ENCODE measurements around the gene MICAL2. TPM values are rescaled to one million over a fixed set of nuclear protein-coding genes. Genes with fewer than 3 reads are reported as not detected.

MICAL2 gene
- total RNA-seq (0.32 and 0.41 TPM in 2 replicates), polyA plus RNA-seq (0.19 and 0.40 TPM in 2 replicates), polyA minus RNA-seq (3.3 and 5.3 TPM in 2 replicates)
- 1.2 TPM for total RNA-seq (2013)

DNA sequence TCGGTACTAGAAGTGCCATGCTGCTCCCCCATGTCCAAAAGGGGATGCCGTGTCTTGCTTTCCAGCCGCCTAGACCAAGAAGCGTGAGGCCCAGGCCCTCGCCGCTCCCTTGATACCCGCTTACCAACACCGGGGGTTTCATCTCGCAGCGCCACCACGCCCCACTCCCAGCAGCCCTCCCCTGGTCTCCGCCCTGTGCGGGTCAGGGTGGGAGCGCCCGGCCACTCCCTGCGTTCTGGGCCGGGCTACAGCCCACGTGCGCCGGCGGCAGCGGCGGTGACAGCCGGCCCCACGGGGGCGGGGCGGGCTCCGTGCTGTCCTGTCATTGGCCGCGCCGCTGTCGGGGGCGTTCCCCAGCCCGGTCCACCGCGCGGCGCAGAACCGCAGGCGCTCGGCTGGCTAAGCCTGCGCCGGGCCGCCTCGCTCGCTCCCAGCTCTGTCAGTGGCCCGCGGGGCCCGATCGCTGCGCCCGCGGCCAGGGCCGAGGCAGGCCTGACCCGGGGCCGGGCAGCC lies at the start of gene MICAL2:
MICAL2 (plus strand) TSS at position 390 of the 513 bp plus-strand sequence. CDS start 51,566 bp downstream, outside the sequence.
- Histone ChIP-seq H4K20me1 (ENCODE audit: control insufficient read depth, insufficient read depth, low read length, poor library complexity, severe bottlenecking) (no peaks in the 10 kb centered on the region), H3K4me1 (ENCODE audit: control insufficient read depth in 2 of 2, insufficient read depth in 2 of 2, low read length in 2 of 2) (peaks cover 11 to 12% of the 10 kb centered on the region in 2 donors), H3K36me3 (replicated peaks in 1 of 2; ENCODE audit: control extremely low read depth in 1 of 2, control insufficient read depth in 1 of 2, extremely low read depth in 1 of 2, insufficient read depth in 2 of 2, low read length in 1 of 2) (no peaks in the 10 kb centered on the region), H3K4me3 (ENCODE audit: control extremely low read depth in 1 of 5, extremely low read depth in 1 of 5, insufficient read depth in 1 of 5, low read depth in 2 of 5, low read length in 4 of 5) (peak within 1 kb of the TSS; percentile 11 to 51 (median 47)), H3K4me2 (replicated peaks; ENCODE audit: low read depth, low read length, poor library complexity, severe bottlenecking) (peak within 1 kb of the TSS; percentile 89), H2AFZ (ENCODE audit: insufficient read depth, low read depth, low read length, poor library complexity, severe bottlenecking) (peak within 1 kb of the TSS; percentile 65), H3K79me2 (ENCODE audit: control insufficient read depth, insufficient read depth, low read length) (no peaks in the 10 kb centered on the region), H3K27ac (ENCODE audit: low read length in 2 of 2) (no peak within 1 kb of the TSS), H3K27me3 (replicated peaks in 1 of 4; ENCODE audit: control extremely low read depth in 1 of 4, control insufficient read depth in 3 of 4, insufficient read depth in 4 of 4, low read length in 3 of 4) (peaks cover 0 to 27% (median 2%) of the 10 kb centered on the region in 4 experiments), H3K9me3 (ENCODE audit: control extremely low read depth in 1 of 3, control insufficient read depth in 2 of 3, insufficient read depth in 1 of 3, low read length in 2 of 3) (peaks cover 0 to 8% (median 0%) of the 10 kb centered on the region in 3 donors), H3K9ac (ENCODE audit: low read length) (peak within 1 kb of the TSS; percentile 54)
- under 1% methylated on average over 56 of the region's 56 CpGs for WGBS (ENCODE audit: insufficient coverage)
- H3K27ac Mint-ChIP-seq = no peak within 1 kb of the TSS
- ATAC-seq (ENCODE audit: low read depth) = peak; percentile 98
- ChIA-PET POLR2A (no interaction called here), CTCF (no interaction called here)
- H3K27me3 Mint-ChIP-seq = peaks cover 47% of the 10 kb centered on the region
- TF ChIP-seq, protein P1, sequence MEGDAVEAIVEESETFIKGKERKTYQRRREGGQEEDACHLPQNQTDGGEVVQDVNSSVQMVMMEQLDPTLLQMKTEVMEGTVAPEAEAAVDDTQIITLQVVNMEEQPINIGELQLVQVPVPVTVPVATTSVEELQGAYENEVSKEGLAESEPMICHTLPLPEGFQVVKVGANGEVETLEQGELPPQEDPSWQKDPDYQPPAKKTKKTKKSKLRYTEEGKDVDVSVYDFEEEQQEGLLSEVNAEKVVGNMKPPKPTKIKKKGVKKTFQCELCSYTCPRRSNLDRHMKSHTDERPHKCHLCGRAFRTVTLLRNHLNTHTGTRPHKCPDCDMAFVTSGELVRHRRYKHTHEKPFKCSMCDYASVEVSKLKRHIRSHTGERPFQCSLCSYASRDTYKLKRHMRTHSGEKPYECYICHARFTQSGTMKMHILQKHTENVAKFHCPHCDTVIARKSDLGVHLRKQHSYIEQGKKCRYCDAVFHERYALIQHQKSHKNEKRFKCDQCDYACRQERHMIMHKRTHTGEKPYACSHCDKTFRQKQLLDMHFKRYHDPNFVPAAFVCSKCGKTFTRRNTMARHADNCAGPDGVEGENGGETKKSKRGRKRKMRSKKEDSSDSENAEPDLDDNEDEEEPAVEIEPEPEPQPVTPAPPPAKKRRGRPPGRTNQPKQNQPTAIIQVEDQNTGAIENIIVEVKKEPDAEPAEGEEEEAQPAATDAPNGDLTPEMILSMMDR (IDR thresholded peaks at IDR 0.05) = no peak
- no peak for TF ChIP-seq EZH2 (IDR thresholded peaks at IDR 0.05; ENCODE audit: borderline replicate concordance, insufficient read depth, low read depth, low read length, poor library complexity, severe bottlenecking)
- DNase-seq = peak; percentile 75
- intact Hi-C loops (cut with micrococcal nuclease) = no loop called here
- H3K4me3 Mint-ChIP-seq = peak within 1 kb of the TSS; percentile 86
- peaks cover 9% of the 10 kb centered on the region for H3K4me1 Mint-ChIP-seq
- no peaks in the 10 kb centered on the region for H3K9me3 Mint-ChIP-seq (ENCODE audit: insufficient read depth)

DNA sequence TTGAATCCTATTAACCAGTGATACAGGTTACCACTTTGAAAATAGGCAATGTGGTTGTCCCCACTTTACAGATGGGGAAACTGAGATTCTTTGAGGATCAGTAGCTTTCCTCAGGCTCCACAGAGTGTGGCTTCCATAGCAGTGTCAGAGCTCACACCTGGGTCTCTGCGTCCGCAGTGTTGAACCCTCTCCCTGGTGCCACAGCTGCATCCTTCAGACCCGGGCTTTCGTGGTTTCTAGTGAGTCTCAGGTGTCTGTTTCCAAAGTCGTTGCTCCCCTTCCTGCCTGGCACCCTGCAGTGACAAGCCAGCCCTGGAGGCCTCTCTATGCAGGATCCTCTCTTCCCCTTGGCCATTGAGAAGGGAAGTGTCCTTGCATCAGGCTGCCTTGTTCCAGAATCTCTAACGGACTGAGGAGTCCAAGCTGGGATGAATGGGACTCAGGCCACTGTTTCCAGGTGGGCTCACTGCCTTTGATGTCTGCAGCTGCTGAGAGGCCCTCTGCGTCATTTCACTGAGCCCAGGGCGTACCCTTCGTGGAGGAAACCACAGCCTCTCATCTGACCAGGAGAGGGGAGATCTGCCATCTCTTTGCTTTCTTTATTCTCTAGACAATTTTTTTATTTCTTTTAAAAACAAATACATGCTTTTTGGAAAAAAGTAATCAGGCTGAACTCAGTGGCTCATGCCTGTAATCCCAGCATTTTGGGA lies 48.4 kb upstream of the MICAL2 start:
- intact Hi-C loops (cut with micrococcal nuclease) = no loop called here
- H3K27ac Mint-ChIP-seq = no peak overlapping the region
- Histone ChIP-seq H3K79me2 (ENCODE audit: control insufficient read depth, insufficient read depth, low read length) (no peaks in the 10 kb centered on the region), H3K4me3 (ENCODE audit: control extremely low read depth in 1 of 5, extremely low read depth in 1 of 5, insufficient read depth in 1 of 5, low read depth in 2 of 5, low read length in 4 of 5) (no peak overlapping the region), H3K4me2 (replicated peaks; ENCODE audit: low read depth, low read length, poor library complexity, severe bottlenecking) (no peak overlapping the region), H3K9me3 (ENCODE audit: control extremely low read depth in 1 of 3, control insufficient read depth in 2 of 3, insufficient read depth in 1 of 3, low read length in 2 of 3) (peaks cover 0 to 10% (median 0%) of the 10 kb centered on the region in 3 donors), H3K9ac (ENCODE audit: low read length) (no peak overlapping the region), H2AFZ (ENCODE audit: insufficient read depth, low read depth, low read length, poor library complexity, severe bottlenecking) (no peak overlapping the region), H4K20me1 (ENCODE audit: control insufficient read depth, insufficient read depth, low read length, poor library complexity, severe bottlenecking) (no peaks in the 10 kb centered on the region), H3K27me3 (replicated peaks in 1 of 4; ENCODE audit: control extremely low read depth in 1 of 4, control insufficient read depth in 3 of 4, insufficient read depth in 4 of 4, low read length in 3 of 4) (no peaks in the 10 kb centered on the region), H3K36me3 (replicated peaks in 1 of 2; ENCODE audit: control extremely low read depth in 1 of 2, control insufficient read depth in 1 of 2, extremely low read depth in 1 of 2, insufficient read depth in 2 of 2, low read length in 1 of 2) (no peaks in the 10 kb centered on the region), H3K27ac (ENCODE audit: low read length in 2 of 2) (no peak overlapping the region), H3K4me1 (ENCODE audit: control insufficient read depth in 2 of 2, insufficient read depth in 2 of 2, low read length in 2 of 2) (no peaks in the 10 kb centered on the region)
- WGBS (ENCODE audit: insufficient coverage) = 10% methylated on average over 5 of the region's 9 CpGs
- TF ChIP-seq, protein P1 (IDR thresholded peaks at IDR 0.05) = no peak
- TF ChIP-seq EZH2 (IDR thresholded peaks at IDR 0.05; ENCODE audit: borderline replicate concordance, insufficient read depth, low read depth, low read length, poor library complexity, severe bottlenecking) = no peak
- H3K4me3 Mint-ChIP-seq = no peak overlapping the region
- no peak for DNase-seq
- ChIA-PET CTCF (interaction anchor here (1.8 kb wide), 1 partner anchor 17 kb away, joined by 6 read pairs; no protein-coding TSS in a partner anchor), POLR2A (no interaction called here)
- H3K9me3 Mint-ChIP-seq (ENCODE audit: insufficient read depth) = no peaks in the 10 kb centered on the region
- H3K27me3 Mint-ChIP-seq = peaks cover 24% of the 10 kb centered on the region
- no peak for ATAC-seq (ENCODE audit: low read depth)
- no peaks in the 10 kb centered on the region for H3K4me1 Mint-ChIP-seq

Data from B cell (primary cell).